HEK293 (cell line): ENCODE results near the gene LMO7.

Source experiments
- CTCF ChIA-PET: fragments of 350-600 bp; formaldehyde crosslinking; extraction: SDS; loops from one replicate; lab custom pipeline; 2021; ENCODE audit warnings: antibody characterized with exemption; lab: Yijun Ruan, JAX
- POLR2A ChIA-PET: fragments of 300-600 bp; formaldehyde crosslinking; extraction: SDS; loops from one replicate; lab custom pipeline; 2020; ENCODE audit warnings: antibody characterized with exemption, inconsistent platforms; lab: Yijun Ruan, JAX
- H3K27ac ChIP-seq: fragments of 200-500 bp; sonication (Bioruptor generic); 2 replicates; pipeline ENCODE4 v1.5.1; 2014; ENCODE audit warnings: low read depth, low read length, control low read depth, inconsistent platforms; ENCODE audit errors: extremely low read depth
- H3K36me3 ChIP-seq, 2 experiments: fragments of 200-500 bp in 1 of 2; sonication (Bioruptor generic) in 1 of 2; 1 replicate in 1 of 2; 2 replicates in 1 of 2; pipeline ENCODE4 v1.5.1; 2014 to 2017; ENCODE audit warnings: inconsistent platforms in 2 of 2, low read length in 2 of 2; ENCODE audit not compliant: control insufficient read depth in 2 of 2, insufficient read depth in 1 of 2
- H3K4me1 ChIP-seq: fragments of 200-500 bp; sonication (Bioruptor generic); 2 replicates; pipeline ENCODE4 v1.5.1; 2014; ENCODE audit warnings: mild to moderate bottlenecking, low read length, inconsistent platforms; ENCODE audit not compliant: control insufficient read depth, insufficient read depth
- H3K4me3 ChIP-seq: 2 replicates; pipeline ENCODE4 v1.5.1; 2011; ENCODE audit warnings: low read depth, mild to moderate bottlenecking, control low read depth, low read length, moderate library complexity
- H3K9me3 ChIP-seq: fragments of 200-500 bp; sonication (Bioruptor generic); 2 replicates; pipeline ENCODE4 v1.5.1; 2014; ENCODE audit warnings: low read depth, low read length, inconsistent platforms; ENCODE audit not compliant: control insufficient read depth, insufficient read depth
- HIC1 ChIP-seq: fragments of 450-650 bp; formaldehyde crosslinking; IDR thresholded peaks from 2 replicates; pipeline ENCODE4 v1.5.1; 2016; ENCODE audit warnings: missing biosample characterization, missing genetic modification characterization
- KLF7 ChIP-seq: fragments of 450-650 bp; formaldehyde crosslinking; IDR thresholded peaks from 2 replicates; pipeline ENCODE4 v1.5.1; 2016; ENCODE audit warnings: missing biosample characterization, missing genetic modification characterization, borderline replicate concordance
- KLF8 ChIP-seq: fragments of 450-650 bp; formaldehyde crosslinking; IDR thresholded peaks from 2 replicates; pipeline ENCODE4 v1.5.1; 2016; ENCODE audit warnings: missing biosample characterization, missing genetic modification characterization
- PATZ1 ChIP-seq: fragments of 450-650 bp; formaldehyde crosslinking; IDR thresholded peaks from 2 replicates; pipeline ENCODE4 v1.5.1; 2016; ENCODE audit warnings: missing biosample characterization, missing genetic modification characterization
- SCRT2 ChIP-seq: fragments of 450-650 bp; formaldehyde crosslinking; IDR thresholded peaks from 2 replicates; pipeline ENCODE4 v1.5.1; 2016; ENCODE audit warnings: missing biosample characterization, missing genetic modification characterization
- ZBTB7A ChIP-seq: fragments of 450-650 bp; formaldehyde crosslinking; IDR thresholded peaks from 2 replicates; pipeline ENCODE4 v1.5.1; 2016; ENCODE audit warnings: low read depth, missing biosample characterization, missing genetic modification characterization
- ZFHX2 ChIP-seq: fragments of 450-650 bp; formaldehyde crosslinking; conservative IDR thresholded peaks from 2 replicates; pipeline ENCODE4 v1.5.1; 2016; ENCODE audit warnings: missing biosample characterization, missing genetic modification characterization
- ZFP41 ChIP-seq: fragments of 450-650 bp; formaldehyde crosslinking; IDR thresholded peaks from 2 replicates; pipeline ENCODE4 v1.5.1; 2016; ENCODE audit warnings: missing biosample characterization, missing genetic modification characterization, borderline replicate concordance
- ZNF148 ChIP-seq: fragments of 450-650 bp; formaldehyde crosslinking; IDR thresholded peaks from 2 replicates; pipeline ENCODE4 v1.5.0; 2017; ENCODE audit warnings: missing biosample characterization, missing genetic modification characterization, borderline replicate concordance
- ZNF155 ChIP-seq: fragments of 450-650 bp; formaldehyde crosslinking; IDR thresholded peaks from 2 replicates; pipeline ENCODE4 v1.5.1; 2016; ENCODE audit warnings: missing biosample characterization, missing genetic modification characterization
- ZNF184 ChIP-seq: fragments of 450-650 bp; IDR thresholded peaks from 2 replicates; pipeline ENCODE4 v1.5.1; 2018; ENCODE audit warnings: missing biosample characterization, mild to moderate bottlenecking, missing genetic modification characterization
- ZNF19 ChIP-seq: fragments of 450-650 bp; formaldehyde crosslinking; IDR thresholded peaks from 2 replicates; pipeline ENCODE4; 2016; ENCODE audit warnings: missing biosample characterization, missing genetic modification characterization, low read depth
- ZNF350 ChIP-seq: fragments of 450-650 bp; formaldehyde crosslinking; IDR thresholded peaks from 2 replicates; pipeline ENCODE4 v1.5.0; 2017; ENCODE audit warnings: missing biosample characterization, mild to moderate bottlenecking, missing genetic modification characterization
- ZNF394 ChIP-seq: fragments of 450-650 bp; formaldehyde crosslinking; IDR thresholded peaks from 2 replicates; pipeline ENCODE4 v1.5.1; 2016; ENCODE audit warnings: missing biosample characterization, missing genetic modification characterization, mild to moderate bottlenecking, moderate library complexity, borderline replicate concordance
- ZNF488 ChIP-seq: fragments of 450-650 bp; formaldehyde crosslinking; IDR thresholded peaks from 2 replicates; pipeline ENCODE4 v1.5.1; 2016; ENCODE audit warnings: missing biosample characterization, missing genetic modification characterization
- ZNF530 ChIP-seq: fragments of 450-650 bp; formaldehyde crosslinking; IDR thresholded peaks from 2 replicates; pipeline ENCODE4 v1.5.1; 2016; ENCODE audit warnings: low read depth, missing biosample characterization, missing genetic modification characterization
- ZNF747 ChIP-seq: fragments of 450-650 bp; formaldehyde crosslinking; IDR thresholded peaks from 2 replicates; pipeline ENCODE4 v1.5.1; 2016; ENCODE audit warnings: missing biosample characterization, missing genetic modification characterization
- TF ChIP-seq, protein P1 (sequence below): fragments of 450-650 bp; formaldehyde crosslinking; IDR thresholded peaks from 2 replicates; pipeline ENCODE4 v1.5.1; 2016; ENCODE audit warnings: missing biosample characterization, missing genetic modification characterization
- TF ChIP-seq, protein P2 (sequence below): fragments of 450-650 bp; formaldehyde crosslinking; IDR thresholded peaks from 2 replicates; pipeline ENCODE4 v1.5.1; 2016; ENCODE audit warnings: missing biosample characterization, missing genetic modification characterization

LMO7 gene

GRCh38 chr13:75702476-75702875 lies 66.3 kb downstream of the LMO7 start (continued):
- TF ChIP-seq PATZ1 (tag by site-specific recombination) (no peak), ZFP41 (tag by site-specific recombination) (no peak), ZNF19 (tag by site-specific recombination) (no peak), ZNF155 (tag by site-specific recombination) (no peak), ZNF350 (tag by site-specific recombination) (no peak)

DNA sequence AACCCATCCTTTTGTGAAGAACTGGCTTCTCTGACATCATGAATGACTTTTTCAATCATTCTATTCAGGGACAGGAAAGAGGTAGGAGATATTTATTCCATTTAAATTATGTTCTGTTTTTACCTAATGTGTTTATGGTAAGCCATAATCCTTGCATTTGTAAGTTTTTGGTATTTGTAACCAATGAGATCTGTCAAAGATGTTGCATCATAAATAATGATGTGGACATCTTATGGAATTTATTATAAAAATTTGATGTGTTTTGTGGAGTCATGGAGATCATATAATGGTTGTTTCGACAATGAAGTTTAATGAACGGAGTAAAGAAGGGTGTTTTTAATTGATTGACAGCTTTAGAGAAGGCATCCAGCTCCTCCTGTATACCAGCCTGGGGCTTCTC lies 67.6 kb downstream of the LMO7 start:
- H3K27ac ChIP-seq: no peak overlapping the region
- H3K4me1 ChIP-seq: no peaks in the 10 kb centered on the region
- no peak overlapping the region for H3K4me3 ChIP-seq
- H3K9me3 ChIP-seq: no peaks in the 10 kb centered on the region
- H3K36me3 ChIP-seq: no peaks in the 10 kb centered on the region
- ChIA-PET POLR2A (no interaction called here), CTCF (interaction anchor here (0.6 to 2.6 kb wide), 5 partner anchors 8 to 1407 kb away, joined by 3 to 27 read pairs (median 4); no protein-coding TSS in a partner anchor)
- TF ChIP-seq, protein P1, sequence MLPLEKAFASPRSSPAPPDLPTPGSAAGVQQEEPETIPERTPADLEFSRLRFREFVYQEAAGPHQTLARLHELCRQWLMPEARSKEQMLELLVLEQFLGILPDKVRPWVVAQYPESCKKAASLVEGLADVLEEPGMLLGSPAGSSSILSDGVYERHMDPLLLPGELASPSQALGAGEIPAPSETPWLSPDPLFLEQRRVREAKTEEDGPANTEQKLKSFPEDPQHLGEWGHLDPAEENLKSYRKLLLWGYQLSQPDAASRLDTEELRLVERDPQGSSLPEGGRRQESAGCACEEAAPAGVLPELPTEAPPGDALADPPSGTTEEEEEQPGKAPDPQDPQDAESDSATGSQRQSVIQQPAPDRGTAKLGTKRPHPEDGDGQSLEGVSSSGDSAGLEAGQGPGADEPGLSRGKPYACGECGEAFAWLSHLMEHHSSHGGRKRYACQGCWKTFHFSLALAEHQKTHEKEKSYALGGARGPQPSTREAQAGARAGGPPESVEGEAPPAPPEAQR (tag by site-specific recombination): no peak
- TF ChIP-seq ZNF184 (no peak), PATZ1 (tag by site-specific recombination) (no peak), SCRT2 (tag by site-specific recombination) (no peak), HIC1 (tag by site-specific recombination) (no peak), ZNF530 (tag by site-specific recombination) (no peak), ZBTB7A (tag by site-specific recombination) (no peak), ZNF394 (no peak), KLF7 (tag by site-specific recombination) (no peak), KLF8 (tag by site-specific recombination) (no peak), ZNF148 (no peak), ZNF488 (tag by site-specific recombination) (no peak), ZFHX2 (tag by site-specific recombination) (no peak), ZNF747 (tag by site-specific recombination) (no peak)
- TF ChIP-seq, protein P2, sequence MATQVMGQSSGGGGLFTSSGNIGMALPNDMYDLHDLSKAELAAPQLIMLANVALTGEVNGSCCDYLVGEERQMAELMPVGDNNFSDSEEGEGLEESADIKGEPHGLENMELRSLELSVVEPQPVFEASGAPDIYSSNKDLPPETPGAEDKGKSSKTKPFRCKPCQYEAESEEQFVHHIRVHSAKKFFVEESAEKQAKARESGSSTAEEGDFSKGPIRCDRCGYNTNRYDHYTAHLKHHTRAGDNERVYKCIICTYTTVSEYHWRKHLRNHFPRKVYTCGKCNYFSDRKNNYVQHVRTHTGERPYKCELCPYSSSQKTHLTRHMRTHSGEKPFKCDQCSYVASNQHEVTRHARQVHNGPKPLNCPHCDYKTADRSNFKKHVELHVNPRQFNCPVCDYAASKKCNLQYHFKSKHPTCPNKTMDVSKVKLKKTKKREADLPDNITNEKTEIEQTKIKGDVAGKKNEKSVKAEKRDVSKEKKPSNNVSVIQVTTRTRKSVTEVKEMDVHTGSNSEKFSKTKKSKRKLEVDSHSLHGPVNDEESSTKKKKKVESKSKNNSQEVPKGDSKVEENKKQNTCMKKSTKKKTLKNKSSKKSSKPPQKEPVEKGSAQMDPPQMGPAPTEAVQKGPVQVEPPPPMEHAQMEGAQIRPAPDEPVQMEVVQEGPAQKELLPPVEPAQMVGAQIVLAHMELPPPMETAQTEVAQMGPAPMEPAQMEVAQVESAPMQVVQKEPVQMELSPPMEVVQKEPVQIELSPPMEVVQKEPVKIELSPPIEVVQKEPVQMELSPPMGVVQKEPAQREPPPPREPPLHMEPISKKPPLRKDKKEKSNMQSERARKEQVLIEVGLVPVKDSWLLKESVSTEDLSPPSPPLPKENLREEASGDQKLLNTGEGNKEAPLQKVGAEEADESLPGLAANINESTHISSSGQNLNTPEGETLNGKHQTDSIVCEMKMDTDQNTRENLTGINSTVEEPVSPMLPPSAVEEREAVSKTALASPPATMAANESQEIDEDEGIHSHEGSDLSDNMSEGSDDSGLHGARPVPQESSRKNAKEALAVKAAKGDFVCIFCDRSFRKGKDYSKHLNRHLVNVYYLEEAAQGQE (tag by site-specific recombination): no peak
